GM19324 (cell line): ENCODE data around the gene LZTR1.
"Not testable (repeated sequence)": the region's sequence is repeated elsewhere in the genome, so short reads cannot be mapped to it uniquely, and the experiment has no call there.

ENCODE experiments used
- ATAC-seq: cut with Tn5 transposase; IDR thresholded peaks from one replicate; pipeline ENCODE4 v1.9.1; 2021; ENCODE audit warnings: mild to moderate bottlenecking, moderate library complexity; ENCODE audit not compliant: unreplicated experiment, low FRiP score

LZTR1 gene

GRCh38 chr22:20965104-20965887 lies 16.8 kb upstream of the LZTR1 start:
- no peak for ATAC-seq

DNA sequence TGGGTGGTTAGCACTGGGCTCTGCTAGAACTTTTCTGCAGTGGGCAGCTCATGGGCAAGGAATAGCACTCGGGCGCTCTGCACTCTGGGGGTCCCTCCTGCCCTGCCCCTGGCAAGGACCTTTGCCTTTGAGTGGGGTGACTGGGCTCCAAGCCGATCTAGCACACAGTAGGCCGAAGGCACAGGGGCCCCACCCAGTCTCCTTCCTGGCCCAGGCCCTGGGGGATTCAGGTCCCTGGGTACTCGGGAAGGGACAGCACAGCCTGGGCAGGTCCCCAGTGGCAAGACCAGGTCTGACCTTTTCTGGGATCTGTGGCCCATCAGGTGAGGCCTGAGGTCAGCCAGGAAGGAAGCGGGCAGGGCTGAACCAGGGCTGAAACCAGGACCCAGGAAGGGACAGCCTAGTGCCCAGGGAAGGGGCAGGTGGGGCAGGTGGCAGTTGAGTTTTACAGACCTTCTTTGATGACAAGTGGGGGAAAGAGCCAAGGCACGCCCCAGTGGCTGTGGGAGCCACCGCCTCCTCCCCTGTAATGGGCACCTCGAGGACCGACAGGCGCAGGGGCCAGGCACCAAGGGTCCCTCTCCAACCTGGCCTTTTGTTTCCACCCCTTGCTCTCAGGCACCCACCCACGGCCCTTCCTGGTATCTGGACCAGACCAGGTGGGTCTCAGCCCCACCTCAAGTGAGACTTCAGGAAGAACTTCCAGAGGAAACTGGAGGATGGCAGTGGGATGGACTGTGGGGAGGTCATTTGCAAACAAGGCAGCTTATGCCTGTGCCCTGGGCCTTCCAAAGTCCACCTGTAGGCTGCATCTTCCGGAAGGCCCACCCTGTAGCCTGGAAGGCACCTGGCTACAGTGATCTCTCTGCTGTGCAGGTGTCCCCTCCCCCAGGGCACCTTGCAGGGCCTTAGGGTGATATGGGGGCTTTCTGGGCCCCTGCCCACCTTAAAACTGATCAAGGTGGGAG lies 15.9 kb upstream of the LZTR1 start:
- no peak for ATAC-seq

DNA sequence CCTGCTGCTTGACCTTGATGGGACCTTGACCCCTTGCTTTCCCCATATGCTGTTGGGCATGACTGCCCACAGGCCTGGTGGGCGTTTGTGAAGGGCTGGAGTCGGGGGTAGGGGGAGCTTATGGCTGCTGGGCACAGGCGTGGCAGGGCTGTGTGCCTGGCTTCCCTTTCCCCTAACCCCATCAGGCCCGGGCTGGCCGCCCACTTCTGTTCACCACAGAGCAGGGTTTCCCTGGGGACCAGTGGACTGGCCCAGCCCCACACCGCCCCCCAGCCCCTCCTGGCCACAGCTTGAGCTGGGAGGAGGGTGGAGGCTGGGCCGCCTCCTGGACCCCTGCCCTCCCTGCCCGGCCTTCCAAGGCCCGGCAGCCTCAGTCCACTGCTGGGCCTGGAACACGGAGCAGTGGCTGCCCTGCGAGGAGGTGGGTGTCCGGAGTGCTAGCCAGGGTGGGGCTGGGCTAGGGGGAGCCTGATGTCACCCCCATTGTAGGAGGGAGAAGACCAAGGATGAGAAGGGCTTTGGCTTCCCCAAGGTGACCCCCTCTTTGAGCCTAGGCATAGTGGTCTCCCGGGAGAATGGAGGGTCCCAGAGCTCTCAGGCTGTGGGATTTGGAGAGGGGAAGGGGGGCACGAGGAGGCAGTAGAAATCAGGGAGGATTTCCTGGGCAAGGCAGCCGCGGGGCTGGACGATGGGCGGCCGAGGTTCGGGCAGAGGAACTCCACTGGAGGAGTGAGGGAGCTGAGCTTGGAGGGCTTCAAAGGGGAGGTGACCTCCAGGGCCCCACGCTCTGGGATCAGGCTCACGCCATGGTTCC lies 15.0 kb upstream of the LZTR1 start, which contains the start of gene AIFM3:
Gene AIFM3, plus strand, starts transcription at position 373 of the 814 bp plus-strand sequence. CDS start 690 bp downstream, outside the sequence.
- no peak for ATAC-seq

- ATAC-seq: no peak
Measured at GRCh38 chr22:20967697-20968211, 14.3 kb upstream of the LZTR1 start.

GRCh38 chr22:20968281-20968977 lies 13.7 kb upstream of the LZTR1 start:
- no peak for ATAC-seq

GRCh38 chr22:20970939-20971657 lies 11.0 kb upstream of the LZTR1 start:
- ATAC-seq: no peak

DNA sequence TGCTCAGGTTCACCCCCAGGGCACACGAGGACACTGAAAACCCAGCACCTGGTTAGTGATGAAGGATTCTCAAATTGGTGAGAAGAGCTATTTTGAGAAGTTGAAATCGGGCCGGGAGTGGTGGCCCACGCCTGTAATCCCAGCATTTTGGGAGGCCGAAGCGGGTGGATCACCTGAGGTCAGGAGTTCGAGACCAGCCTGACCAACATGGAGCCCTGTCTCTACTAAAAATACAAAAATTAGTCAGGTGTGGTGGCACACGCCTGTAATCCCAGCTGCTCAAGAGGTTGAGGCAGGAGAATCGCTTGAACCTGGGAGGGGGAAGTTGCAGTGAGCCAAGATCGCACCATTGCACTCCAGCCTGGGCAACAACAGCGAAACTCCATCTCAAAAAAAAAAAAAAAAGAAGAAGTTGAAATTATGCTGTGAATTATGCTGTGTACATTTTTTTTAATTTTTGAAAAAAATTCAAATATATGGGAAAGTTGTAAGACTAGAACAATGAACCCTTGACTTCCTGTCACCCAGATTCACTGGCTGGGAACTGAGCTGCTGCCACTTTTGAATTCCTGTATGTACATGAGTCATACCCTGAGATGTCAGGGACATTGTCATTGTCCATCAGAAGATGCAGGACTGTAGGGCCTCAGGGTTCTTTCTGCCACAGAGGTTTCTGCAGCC lies 9.9 kb upstream of the LZTR1 start:
- not testable (repeated sequence) for ATAC-seq

- ATAC-seq: no peak
Measured at GRCh38 chr22:20972933-20973577, 9.0 kb upstream of the LZTR1 start.

DNA sequence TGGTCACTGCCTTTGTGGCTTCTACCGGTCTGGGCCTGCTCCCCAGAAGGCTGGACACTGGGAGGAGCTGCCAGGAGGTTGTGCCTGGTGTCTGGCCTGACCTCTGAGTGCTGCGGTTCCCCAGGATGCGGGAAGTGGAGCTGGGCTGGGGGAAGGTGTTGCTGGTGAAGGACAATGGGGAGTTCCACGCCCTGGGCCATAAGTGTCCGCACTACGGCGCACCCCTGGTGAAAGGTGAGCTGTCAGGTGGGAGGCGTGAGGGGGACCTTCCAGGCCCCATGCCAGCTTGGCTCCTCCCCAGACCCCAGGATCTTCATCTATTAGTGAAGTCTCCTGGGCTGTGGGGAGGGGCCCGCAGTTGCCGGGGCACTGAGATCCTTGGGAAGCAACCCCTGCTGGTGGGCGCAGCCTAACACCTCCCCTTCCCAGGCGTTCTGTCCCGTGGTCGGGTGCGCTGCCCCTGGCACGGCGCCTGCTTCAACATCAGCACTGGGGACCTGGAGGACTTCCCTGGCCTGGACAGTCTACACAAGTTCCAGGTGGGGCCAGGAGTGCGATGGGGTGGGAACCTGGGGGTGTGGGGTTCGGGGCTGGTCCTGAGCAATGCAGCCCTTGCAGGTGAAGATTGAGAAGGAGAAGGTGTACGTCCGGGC lies 8.3 kb upstream of the LZTR1 start:
- ATAC-seq: no peak

GRCh38 chr22:20974336-20974955 lies 7.7 kb upstream of the LZTR1 start:
- no peak for ATAC-seq

DNA sequence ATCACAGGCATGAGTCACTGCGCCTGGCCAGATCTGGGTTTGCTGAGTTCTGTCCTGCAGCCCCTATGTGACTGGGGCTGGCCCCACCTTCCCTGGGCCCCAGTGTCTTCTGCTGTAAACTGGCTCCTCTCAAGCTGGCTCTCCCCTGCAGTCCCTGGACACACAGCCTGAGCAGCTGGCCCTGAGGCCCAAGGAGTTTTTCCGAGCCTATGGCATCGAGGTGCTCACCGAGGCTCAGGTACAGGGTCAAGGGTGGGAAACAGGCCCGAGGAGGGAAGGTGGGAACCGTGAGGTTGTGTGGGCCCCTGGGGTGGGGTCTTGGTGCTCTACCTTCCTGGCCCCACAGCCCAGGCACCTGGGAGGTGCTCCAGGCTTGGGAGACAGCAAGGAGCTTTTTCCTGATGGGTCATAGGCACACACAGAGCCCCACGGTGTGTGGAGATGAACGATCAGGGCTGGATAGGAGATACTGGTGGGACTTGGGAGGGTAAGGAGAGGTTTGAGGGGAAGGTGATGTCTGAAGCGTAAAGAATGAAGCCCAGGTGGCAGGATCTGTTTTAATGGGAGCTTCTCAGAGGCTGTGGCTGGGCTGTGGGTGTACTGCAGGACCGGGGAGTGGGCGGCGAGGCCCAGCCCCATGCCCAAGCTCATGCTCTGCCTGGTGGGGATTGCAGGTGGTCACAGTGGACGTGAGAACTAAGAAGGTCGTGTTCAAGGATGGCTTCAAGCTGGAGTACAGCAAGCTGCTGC lies 6.4 kb upstream of the LZTR1 start:
- no peak for ATAC-seq

GRCh38 chr22:20976291-20976877 lies 5.7 kb upstream of the LZTR1 start:
- ATAC-seq: no peak

DNA sequence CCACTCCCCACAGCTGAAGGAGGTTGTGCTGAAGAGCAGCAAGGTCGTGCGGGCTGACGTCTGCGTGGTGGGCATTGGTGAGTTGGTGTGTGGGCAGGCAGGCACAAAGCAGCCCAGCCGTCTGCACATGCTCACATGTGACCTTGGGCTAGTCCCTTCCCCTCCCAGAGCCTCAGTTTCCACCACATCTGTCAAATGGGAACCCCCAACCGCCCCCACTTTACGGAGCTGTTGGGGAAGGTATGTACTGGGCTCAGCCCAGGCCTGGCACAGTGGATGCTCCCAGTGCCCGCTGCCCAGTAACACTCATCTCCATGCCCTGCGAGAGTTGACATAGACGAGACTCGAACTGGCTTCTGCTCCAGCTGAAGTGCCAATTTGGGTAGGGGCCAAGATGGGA lies 5.1 kb upstream of the LZTR1 start:
- ATAC-seq: no peak

- no peak for ATAC-seq
Measured at GRCh38 chr22:20977516-20978170, 4.5 kb upstream of the LZTR1 start.

- ATAC-seq: no peak
Measured at GRCh38 chr22:20978419-20978818, 3.7 kb upstream of the LZTR1 start.
